ENCODE measurements around the gene BMPR1A. TPM values are rescaled to one million over a fixed set of nuclear protein-coding genes. Genes with fewer than 3 reads are reported as not detected.
"Not testable (repeated sequence)": the region's sequence is repeated elsewhere in the genome, so short reads cannot be mapped to it uniquely, and the experiment has no call there.

The BMPR1A gene
- total and polyA plus RNA-seq, 9 of the 15 experiments (the other 6 are each of a cell fraction or from before 2014, with no cell fraction given) = 1.6 to 17.5 (median 9.1) TPM

DNA sequence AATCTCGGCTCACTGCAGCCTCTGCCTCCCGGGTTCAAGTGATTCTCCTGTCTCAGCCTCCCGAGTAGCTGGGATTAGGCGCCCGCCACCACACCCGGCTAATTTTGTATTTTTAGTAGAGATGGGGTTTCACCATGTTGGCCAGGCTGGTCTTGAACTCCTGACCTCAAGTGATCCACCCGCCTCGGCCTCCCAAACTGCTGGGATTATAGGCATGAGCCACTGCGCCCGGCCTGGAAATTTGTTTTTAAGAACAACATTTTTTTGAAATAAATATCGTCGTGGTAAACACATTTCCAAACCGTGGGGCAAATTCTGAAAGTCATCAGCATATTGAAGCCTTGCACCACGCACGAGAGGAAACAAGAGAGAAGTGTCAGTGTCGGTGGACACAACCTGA lies 183.7 kb downstream of the BMPR1A start:
- H3K4me3 ChIP-seq; BruUV-seq (replicated peaks); intact Hi-C loops (cut with micrococcal nuclease): not testable (repeated sequence)

GRCh38 chr10:86940677-86941076 lies 184.3 kb downstream of the BMPR1A start:
- Histone ChIP-seq H3K4me1 (replicated peaks in 1 of 2; ENCODE audit: control insufficient read depth in 2 of 2, insufficient read depth in 2 of 2, low read length in 2 of 2) (peaks cover 0 to 19% of the 10 kb centered on the region in 2 experiments; a peak in 2 of 5 replicates), H3K36me3 (ENCODE audit: control insufficient read depth, insufficient read depth, low read length) (no peaks in the 10 kb centered on the region), H3K79me2 (ENCODE audit: control insufficient read depth, insufficient read depth, low read length) (no peaks in the 10 kb centered on the region), H3K4me2 (ENCODE audit: insufficient read depth, low read length) (no peak overlapping the region), H3K4me3 (no peak overlapping the region), H3K9me1 (ENCODE audit: control insufficient read depth, insufficient read depth, low read length) (no peaks in the 10 kb centered on the region), H2AFZ (ENCODE audit: low read depth, low read length) (peak overlapping the region; percentile 30; the same call in 1 of the 2 replicates), H3K9me3 (replicated peaks; ENCODE audit: control insufficient read depth, insufficient read depth, low read depth, low read length) (no peaks in the 10 kb centered on the region), H3K27me3 (ENCODE audit: control insufficient read depth in 2 of 2, insufficient read depth in 2 of 2, low read length in 2 of 2) (no peaks in the 10 kb centered on the region), H3K27ac (ENCODE audit: extremely low read depth, low read depth, low read length) (no peak overlapping the region), H3K9ac (ENCODE audit: insufficient read depth in 1 of 2, low read depth in 2 of 2, low read length in 2 of 2) (0 out of 4 replicates have a peak overlapping the region, but pooled peaks of 1 of the 2 experiments have one; percentile 36), H4K20me1 (replicated peaks; ENCODE audit: control insufficient read depth, insufficient read depth, low read length) (no peaks in the 10 kb centered on the region)
- ATAC-seq = no peak
- ChIA-PET POLR2A (interaction anchor here (0.5 to 0.6 kb wide), 2 partner anchors 229 to 232 kb away, joined by 3 read pairs; no protein-coding TSS in a partner anchor), CTCF (ENCODE audit: low intra/inter-chr PET ratio) (interaction anchor here (2.9 kb wide), 1 partner anchor 19 kb away, joined by 28 read pairs; the partner anchor contains the start of gene SNCG)
- FAIRE-seq = no peak
- no TSS peak for BruUV-seq (replicated peaks)
- intact Hi-C loops (cut with micrococcal nuclease) = no loop called here
- DNase-seq (ENCODE audit: extremely low read depth in 1 of 4, low spot score in 3 of 4) = no peak
- 90% methylated on average over 3 of the region's 6 CpGs for WGBS (ENCODE audit: insufficient coverage, low coverage, missing lambda C conversion rate)
- in situ Hi-C loops (cut with MboI) = no loop called here
- TF ChIP-seq, protein P1, sequence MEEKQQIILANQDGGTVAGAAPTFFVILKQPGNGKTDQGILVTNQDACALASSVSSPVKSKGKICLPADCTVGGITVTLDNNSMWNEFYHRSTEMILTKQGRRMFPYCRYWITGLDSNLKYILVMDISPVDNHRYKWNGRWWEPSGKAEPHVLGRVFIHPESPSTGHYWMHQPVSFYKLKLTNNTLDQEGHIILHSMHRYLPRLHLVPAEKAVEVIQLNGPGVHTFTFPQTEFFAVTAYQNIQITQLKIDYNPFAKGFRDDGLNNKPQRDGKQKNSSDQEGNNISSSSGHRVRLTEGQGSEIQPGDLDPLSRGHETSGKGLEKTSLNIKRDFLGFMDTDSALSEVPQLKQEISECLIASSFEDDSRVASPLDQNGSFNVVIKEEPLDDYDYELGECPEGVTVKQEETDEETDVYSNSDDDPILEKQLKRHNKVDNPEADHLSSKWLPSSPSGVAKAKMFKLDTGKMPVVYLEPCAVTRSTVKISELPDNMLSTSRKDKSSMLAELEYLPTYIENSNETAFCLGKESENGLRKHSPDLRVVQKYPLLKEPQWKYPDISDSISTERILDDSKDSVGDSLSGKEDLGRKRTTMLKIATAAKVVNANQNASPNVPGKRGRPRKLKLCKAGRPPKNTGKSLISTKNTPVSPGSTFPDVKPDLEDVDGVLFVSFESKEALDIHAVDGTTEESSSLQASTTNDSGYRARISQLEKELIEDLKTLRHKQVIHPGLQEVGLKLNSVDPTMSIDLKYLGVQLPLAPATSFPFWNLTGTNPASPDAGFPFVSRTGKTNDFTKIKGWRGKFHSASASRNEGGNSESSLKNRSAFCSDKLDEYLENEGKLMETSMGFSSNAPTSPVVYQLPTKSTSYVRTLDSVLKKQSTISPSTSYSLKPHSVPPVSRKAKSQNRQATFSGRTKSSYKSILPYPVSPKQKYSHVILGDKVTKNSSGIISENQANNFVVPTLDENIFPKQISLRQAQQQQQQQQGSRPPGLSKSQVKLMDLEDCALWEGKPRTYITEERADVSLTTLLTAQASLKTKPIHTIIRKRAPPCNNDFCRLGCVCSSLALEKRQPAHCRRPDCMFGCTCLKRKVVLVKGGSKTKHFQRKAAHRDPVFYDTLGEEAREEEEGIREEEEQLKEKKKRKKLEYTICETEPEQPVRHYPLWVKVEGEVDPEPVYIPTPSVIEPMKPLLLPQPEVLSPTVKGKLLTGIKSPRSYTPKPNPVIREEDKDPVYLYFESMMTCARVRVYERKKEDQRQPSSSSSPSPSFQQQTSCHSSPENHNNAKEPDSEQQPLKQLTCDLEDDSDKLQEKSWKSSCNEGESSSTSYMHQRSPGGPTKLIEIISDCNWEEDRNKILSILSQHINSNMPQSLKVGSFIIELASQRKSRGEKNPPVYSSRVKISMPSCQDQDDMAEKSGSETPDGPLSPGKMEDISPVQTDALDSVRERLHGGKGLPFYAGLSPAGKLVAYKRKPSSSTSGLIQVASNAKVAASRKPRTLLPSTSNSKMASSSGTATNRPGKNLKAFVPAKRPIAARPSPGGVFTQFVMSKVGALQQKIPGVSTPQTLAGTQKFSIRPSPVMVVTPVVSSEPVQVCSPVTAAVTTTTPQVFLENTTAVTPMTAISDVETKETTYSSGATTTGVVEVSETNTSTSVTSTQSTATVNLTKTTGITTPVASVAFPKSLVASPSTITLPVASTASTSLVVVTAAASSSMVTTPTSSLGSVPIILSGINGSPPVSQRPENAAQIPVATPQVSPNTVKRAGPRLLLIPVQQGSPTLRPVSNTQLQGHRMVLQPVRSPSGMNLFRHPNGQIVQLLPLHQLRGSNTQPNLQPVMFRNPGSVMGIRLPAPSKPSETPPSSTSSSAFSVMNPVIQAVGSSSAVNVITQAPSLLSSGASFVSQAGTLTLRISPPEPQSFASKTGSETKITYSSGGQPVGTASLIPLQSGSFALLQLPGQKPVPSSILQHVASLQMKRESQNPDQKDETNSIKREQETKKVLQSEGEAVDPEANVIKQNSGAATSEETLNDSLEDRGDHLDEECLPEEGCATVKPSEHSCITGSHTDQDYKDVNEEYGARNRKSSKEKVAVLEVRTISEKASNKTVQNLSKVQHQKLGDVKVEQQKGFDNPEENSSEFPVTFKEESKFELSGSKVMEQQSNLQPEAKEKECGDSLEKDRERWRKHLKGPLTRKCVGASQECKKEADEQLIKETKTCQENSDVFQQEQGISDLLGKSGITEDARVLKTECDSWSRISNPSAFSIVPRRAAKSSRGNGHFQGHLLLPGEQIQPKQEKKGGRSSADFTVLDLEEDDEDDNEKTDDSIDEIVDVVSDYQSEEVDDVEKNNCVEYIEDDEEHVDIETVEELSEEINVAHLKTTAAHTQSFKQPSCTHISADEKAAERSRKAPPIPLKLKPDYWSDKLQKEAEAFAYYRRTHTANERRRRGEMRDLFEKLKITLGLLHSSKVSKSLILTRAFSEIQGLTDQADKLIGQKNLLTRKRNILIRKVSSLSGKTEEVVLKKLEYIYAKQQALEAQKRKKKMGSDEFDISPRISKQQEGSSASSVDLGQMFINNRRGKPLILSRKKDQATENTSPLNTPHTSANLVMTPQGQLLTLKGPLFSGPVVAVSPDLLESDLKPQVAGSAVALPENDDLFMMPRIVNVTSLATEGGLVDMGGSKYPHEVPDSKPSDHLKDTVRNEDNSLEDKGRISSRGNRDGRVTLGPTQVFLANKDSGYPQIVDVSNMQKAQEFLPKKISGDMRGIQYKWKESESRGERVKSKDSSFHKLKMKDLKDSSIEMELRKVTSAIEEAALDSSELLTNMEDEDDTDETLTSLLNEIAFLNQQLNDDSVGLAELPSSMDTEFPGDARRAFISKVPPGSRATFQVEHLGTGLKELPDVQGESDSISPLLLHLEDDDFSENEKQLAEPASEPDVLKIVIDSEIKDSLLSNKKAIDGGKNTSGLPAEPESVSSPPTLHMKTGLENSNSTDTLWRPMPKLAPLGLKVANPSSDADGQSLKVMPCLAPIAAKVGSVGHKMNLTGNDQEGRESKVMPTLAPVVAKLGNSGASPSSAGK (IDR thresholded peaks at IDR 0.05) = peak; percentile 26; the same call in 1 of the 2 replicates

More for the DNA sequence above, 183.7 kb downstream of the BMPR1A start:
- ChIA-PET CTCF (ENCODE audit: low intra/inter-chr PET ratio) (interaction anchor here (0.6 to 2.9 kb wide), 6 partner anchors 20 to 832 kb away, joined by 3 to 28 read pairs (median 6); partner anchors contain the start of gene SNCG), POLR2A (interaction anchor here (0.7 kb wide), 1 partner anchor 55 kb away, joined by 3 read pairs; no protein-coding TSS in a partner anchor)
- H3K9me1 ChIP-seq (ENCODE audit: control insufficient read depth, insufficient read depth, low read length); H3K9me3 ChIP-seq (replicated peaks; ENCODE audit: control insufficient read depth, insufficient read depth, low read depth, low read length); H4K20me1 ChIP-seq (replicated peaks; ENCODE audit: control insufficient read depth, insufficient read depth, low read length); DNase-seq (ENCODE audit: extremely low read depth in 1 of 4, low spot score in 3 of 4); H3K36me3 ChIP-seq (ENCODE audit: control insufficient read depth, insufficient read depth, low read length); ATAC-seq; H3K4me2 ChIP-seq (ENCODE audit: insufficient read depth, low read length); H3K27ac ChIP-seq (ENCODE audit: extremely low read depth, low read depth, low read length); in situ Hi-C loops (cut with MboI); H3K9ac ChIP-seq (ENCODE audit: insufficient read depth in 1 of 2, low read depth in 2 of 2, low read length in 2 of 2); H3K79me2 ChIP-seq (ENCODE audit: control insufficient read depth, insufficient read depth, low read length); FAIRE-seq; H3K27me3 ChIP-seq (ENCODE audit: control insufficient read depth in 2 of 2, insufficient read depth in 2 of 2, low read length in 2 of 2): not testable (repeated sequence)
- peaks cover 0 to 13% of the 10 kb centered on the region in 2 experiments; a peak in 2 of 5 replicates for H3K4me1 ChIP-seq (replicated peaks in 1 of 2; ENCODE audit: control insufficient read depth in 2 of 2, insufficient read depth in 2 of 2, low read length in 2 of 2)
- peak overlapping the region; percentile 30; the same call in 1 of the 2 replicates for H2AFZ ChIP-seq (ENCODE audit: low read depth, low read length)
- TF ChIP-seq CEBPB (tag; IDR thresholded peaks at IDR 0.05) = peak; percentile 54
- WGBS (ENCODE audit: insufficient coverage, low coverage, missing lambda C conversion rate) = 83% methylated on average over 10 of the region's 16 CpGs

All from K562 (cell line).